ENCODE results near the gene RHOBTB3. TPM values are rescaled to one million over a fixed set of nuclear protein-coding genes. Genes with fewer than 3 reads are reported as not detected.

Gene RHOBTB3
- total and polyA plus RNA-seq, 10 of the 15 experiments (the other 5 are each of a cell fraction or from before 2014, with no cell fraction given), result 3.6 to 42.8 (median 8.4) TPM

GRCh38 chr5:95808686-95809413 lies 77.7 kb downstream of the RHOBTB3 start (continued):
- TF ChIP-seq RCOR1 (conservative IDR thresholded peaks at IDR 0.05; ENCODE audit: low read depth, low read length) (0 out of 2 replicates have a peak, but pooled peaks have one; percentile 55), FOXM1 (IDR thresholded peaks at IDR 0.05; ENCODE audit: low read depth, low read length) (no peak), JUNB (IDR thresholded peaks at IDR 0.05) (no peak), YBX1 (IDR thresholded peaks at IDR 0.05) (no peak), ASH2L (IDR thresholded peaks at IDR 0.05; ENCODE audit: borderline replicate concordance, low read depth) (no peak), BCL11A (IDR thresholded peaks at IDR 0.05; ENCODE audit: low read depth, low read length) (no peak), SRF (IDR thresholded peaks at IDR 0.05; ENCODE audit: low read depth in 2 of 2, low read length in 2 of 2) (no peak), SMAD1 (IDR thresholded peaks at IDR 0.05; ENCODE audit: low read depth, partially characterized antibody) (peak; percentile 33), MXI1 (IDR thresholded peaks at IDR 0.05; ENCODE audit: low read depth, low read length) (peak; percentile 80; the same call in 1 of the 2 replicates), CBX5 (IDR thresholded peaks at IDR 0.05; ENCODE audit: low read depth) (no peak), CREM (IDR thresholded peaks at IDR 0.05; ENCODE audit: low read depth) (peak; percentile 33; the same call in 1 of the 2 replicates), NFYB (IDR thresholded peaks at IDR 0.05; ENCODE audit: insufficient read depth, low read depth, low read length) (peak; percentile 69; the same call in 1 of the 2 replicates), MTA2 (IDR thresholded peaks at IDR 0.05; ENCODE audit: low read depth) (no peak)
- TF ChIP-seq, protein P1, sequence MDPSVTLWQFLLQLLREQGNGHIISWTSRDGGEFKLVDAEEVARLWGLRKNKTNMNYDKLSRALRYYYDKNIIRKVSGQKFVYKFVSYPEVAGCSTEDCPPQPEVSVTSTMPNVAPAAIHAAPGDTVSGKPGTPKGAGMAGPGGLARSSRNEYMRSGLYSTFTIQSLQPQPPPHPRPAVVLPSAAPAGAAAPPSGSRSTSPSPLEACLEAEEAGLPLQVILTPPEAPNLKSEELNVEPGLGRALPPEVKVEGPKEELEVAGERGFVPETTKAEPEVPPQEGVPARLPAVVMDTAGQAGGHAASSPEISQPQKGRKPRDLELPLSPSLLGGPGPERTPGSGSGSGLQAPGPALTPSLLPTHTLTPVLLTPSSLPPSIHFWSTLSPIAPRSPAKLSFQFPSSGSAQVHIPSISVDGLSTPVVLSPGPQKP (IDR thresholded peaks at IDR 0.05; ENCODE audit: low read depth, low read length), result no peak
- TF ChIP-seq, protein P2, sequence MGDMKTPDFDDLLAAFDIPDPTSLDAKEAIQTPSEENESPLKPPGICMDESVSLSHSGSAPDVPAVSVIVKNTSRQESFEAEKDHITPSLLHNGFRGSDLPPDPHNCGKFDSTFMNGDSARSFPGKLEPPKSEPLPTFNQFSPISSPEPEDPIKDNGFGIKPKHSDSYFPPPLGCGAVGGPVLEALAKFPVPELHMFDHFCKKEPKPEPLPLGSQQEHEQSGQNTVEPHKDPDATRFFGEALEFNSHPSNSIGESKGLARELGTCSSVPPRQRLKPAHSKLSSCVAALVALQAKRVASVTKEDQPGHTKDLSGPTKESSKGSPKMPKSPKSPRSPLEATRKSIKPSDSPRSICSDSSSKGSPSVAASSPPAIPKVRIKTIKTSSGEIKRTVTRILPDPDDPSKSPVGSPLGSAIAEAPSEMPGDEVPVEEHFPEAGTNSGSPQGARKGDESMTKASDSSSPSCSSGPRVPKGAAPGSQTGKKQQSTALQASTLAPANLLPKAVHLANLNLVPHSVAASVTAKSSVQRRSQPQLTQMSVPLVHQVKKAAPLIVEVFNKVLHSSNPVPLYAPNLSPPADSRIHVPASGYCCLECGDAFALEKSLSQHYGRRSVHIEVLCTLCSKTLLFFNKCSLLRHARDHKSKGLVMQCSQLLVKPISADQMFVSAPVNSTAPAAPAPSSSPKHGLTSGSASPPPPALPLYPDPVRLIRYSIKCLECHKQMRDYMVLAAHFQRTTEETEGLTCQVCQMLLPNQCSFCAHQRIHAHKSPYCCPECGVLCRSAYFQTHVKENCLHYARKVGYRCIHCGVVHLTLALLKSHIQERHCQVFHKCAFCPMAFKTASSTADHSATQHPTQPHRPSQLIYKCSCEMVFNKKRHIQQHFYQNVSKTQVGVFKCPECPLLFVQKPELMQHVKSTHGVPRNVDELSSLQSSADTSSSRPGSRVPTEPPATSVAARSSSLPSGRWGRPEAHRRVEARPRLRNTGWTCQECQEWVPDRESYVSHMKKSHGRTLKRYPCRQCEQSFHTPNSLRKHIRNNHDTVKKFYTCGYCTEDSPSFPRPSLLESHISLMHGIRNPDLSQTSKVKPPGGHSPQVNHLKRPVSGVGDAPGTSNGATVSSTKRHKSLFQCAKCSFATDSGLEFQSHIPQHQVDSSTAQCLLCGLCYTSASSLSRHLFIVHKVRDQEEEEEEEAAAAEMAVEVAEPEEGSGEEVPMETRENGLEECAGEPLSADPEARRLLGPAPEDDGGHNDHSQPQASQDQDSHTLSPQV (IDR thresholded peaks at IDR 0.05), result 0 out of 2 replicates have a peak, but pooled peaks have one; percentile 28
